GM19240 (cell line): Measurements from ENCODE around the gene CHID1.

Source experiments
- DNase-seq: peaks from one replicate; pipeline ENCODE4 v3.0.0; 2011; ENCODE audit warnings: low spot score; ENCODE audit not compliant: insufficient read length

The CHID1 gene

DNA sequence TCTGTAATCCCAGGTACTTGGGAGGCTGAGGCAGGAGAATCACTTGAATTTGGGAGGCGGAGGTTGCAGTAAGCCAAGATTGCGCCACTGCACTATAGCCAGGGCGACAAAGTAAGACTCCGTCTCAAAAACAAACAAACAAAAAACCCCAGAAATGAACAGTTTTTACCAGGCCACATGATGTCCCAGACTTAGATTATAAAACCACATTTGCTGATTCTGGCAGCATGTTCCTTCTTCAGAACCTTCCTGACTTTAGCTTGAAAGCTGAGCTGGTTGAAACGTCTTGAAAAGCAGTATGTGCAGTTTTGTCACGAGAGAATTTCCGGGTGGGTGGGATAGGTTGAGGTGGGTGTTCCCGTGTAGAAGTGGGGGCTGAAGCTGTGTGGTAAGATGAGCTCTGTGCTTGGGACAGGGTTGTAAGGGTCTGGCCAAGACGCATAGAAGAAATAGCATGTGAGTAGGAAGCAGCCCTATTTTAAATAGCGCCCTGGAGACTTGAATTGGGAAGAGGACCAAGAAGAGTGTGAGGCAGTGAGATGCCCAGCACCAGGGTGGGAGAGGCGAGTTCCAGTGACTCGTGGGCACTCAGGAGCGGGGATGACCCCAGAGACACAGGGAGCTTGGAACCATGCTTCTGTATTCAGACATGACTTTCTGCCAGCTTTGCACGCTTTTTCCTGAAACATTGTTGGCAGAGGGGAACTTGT is 22.7 kb upstream of the CHID1 start:
- no peak for DNase-seq

DNA sequence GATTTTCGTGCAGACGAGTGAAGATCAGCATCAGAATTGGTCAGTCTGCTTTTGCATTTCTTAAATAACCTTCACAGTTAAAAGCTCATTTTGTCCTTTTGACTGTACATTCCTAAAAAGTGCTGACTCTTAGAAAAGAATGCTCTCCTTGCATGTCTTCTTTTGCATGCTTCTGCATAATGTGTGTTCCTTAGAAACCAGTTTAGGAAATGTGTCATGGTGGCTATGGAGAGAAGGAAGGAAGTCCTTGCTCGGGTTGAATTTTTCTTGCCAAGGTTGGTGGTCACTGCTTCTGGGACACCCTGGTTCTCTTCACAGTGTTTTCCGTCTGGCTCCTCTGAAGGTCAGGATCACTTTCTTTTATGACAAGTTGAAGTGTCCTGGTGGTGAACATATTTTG is 21.8 kb upstream of the CHID1 start:
- DNase-seq = no peak

DNA sequence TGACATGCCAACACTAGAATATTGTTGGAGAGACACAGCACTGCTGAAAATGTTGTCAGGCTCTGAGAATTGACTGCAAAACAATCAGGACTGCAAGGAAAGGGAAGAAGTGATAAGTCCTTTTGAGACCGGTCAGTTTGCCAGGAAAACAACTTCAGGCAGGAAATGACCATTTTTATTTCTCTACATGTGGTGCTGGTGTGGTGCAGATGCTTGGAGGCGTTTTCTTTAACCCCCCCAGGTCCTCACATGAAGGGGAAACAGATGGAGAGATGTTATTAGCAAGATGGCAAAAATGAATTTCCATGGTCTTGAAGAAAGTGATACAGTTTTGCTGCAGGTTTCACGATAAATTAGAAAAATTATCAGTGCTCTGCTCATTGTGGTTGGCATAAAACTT is 20.8 kb upstream of the CHID1 start:
- no peak for DNase-seq

DNA sequence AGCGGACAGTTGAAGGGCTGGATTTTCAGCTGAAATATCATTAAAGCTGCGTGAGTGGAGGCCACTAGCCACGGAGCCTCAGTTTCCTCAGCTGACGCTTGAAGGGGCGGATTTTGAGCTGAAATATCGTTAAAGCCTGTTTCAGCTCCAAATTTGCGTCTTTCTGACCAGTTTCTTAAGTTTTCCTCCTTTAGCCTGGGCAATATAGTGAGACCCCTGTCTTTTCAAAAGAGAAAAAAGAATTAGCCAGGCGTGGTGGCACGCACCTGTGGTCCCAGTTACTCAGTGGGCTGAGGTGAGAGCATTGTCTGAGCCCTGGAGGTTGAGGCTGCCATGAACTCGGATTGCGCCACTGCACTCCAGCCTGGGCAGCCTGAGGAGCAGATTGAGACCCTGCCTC is 18.8 kb upstream of the CHID1 start:
- DNase-seq = no peak

DNA sequence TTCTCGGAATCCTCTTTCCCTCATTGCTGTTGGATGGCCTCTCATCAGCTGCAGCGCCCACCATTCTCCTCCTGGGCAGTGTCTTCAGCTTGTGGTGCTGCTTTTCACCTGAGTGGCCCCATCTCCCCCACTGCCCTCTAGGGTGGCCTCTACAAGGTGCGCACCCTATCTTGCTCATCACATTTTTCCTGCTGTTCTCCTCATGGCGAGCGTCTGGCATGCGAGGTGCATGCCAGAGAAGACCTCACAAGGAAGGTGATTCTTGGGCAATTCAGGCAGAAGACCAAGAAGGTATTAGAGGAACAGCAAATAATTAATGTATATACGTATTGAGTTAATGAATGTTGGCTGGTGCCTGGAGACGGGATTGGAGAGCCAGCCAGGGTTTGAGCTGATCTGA is 18.2 kb upstream of the CHID1 start:
- DNase-seq = no peak

DNA sequence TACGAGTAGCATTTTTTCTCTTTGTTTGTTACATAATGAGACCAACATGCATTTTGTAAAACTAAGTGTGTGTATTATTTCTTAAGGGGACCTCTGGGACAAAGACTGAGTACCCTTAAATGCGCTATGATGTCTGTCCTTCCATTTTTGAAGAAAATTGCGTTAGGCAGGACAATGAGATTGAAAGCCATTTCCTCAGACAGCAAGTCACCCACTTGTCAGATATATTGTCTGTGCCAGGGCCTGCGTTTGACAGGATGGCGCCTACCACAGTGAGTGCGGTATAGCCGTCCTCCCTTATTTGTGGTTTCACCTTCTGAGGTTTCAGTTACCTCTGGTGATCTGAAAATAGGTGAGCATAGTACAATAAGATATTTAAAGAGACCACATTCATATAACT is 17.3 kb upstream of the CHID1 start:
- DNase-seq = no peak

DNA sequence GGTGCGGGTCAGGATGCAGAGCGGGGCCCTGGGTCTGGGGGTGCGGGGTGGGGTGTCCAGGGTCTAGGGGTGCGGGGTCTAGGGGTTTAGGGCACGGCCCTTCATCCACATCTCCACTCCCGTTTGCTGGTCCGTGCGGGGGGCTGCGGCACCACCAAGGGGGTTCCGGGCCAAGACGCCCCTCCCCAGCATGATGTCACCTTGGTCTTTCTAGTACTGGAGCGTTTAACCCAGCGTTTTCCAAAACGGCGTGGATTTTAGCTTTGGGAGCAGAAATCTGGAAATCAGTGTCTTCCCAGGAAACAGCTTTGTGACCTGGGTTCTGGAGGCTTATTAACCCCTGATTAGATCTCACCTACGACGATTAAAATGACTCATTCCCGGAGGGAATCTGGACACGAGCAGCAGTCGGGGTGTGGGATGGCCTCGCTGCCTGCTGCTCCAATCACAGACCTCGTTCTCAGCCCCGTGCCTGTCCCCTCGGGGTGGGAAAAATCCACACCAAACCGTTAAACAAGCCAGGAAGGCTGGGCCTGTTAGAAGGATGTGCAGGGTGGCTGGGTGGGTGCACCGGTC is 15.8 kb upstream of the CHID1 start:
- no peak for DNase-seq

DNA sequence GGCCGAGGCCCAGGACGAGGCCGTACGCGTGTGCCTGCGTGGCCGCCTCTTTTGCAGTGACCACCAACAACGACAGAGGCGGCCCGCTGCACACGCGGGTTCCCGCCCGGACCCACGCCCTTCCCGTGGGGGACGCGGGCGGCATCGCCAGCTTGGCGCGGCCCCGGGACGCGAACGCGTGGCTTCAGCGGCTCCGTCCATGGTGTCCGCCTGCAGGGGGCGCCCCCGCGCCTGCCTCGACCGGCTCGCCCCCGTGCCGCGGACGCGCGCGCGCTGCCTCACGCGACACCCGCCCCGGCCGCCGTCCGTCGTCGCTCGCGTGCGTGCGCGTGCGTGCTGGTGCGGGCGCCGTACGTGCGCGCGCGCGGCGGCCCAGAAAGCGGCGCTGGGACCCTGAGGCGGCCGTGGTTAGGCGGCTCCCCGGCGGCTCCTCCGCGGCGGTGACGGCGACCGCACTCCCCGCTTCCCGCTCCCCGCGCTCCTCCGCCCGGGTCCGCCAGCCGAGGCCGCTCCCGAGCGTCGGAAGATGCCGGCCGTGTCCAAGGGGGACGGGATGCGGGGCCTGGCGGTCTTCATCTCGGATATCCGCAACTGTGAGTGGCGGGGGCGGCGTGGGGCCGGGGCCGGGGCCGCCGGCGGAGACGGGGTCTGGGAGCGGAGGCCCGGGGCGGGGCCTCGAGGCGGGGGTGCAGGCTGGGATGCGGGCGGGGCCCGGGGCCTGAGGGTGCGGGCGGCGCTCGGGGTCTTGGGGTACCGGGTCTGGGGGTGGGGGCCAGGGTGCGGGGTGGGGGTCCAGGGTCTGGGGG is 15.1 kb upstream of the CHID1 start, which contains the start of gene AP2A2:
Gene AP2A2, plus strand, starts transcription at position 375 of the 806 bp plus-strand sequence. Its CDS starts 152 bp downstream, at position 527.
- DNase-seq = peak; percentile 92

DNA sequence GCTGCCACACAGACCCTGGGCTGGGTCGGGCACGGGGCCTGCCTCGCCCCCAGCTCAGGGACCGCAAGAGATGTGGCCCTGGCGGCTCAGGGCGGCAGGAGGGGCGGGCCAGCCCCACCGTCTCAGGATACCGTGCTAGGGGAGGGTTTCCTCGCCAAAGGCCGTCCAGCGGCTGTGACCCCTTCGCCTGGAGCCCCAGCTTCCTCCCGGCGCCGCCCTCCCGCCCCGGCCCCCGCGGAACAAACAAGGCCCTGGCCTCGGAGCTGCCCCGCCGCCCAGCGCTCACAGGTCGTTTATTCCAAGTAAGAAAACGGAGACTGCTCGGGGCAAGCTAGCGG is 14.5 kb upstream of the CHID1 start:
- DNase-seq = no peak

DNA sequence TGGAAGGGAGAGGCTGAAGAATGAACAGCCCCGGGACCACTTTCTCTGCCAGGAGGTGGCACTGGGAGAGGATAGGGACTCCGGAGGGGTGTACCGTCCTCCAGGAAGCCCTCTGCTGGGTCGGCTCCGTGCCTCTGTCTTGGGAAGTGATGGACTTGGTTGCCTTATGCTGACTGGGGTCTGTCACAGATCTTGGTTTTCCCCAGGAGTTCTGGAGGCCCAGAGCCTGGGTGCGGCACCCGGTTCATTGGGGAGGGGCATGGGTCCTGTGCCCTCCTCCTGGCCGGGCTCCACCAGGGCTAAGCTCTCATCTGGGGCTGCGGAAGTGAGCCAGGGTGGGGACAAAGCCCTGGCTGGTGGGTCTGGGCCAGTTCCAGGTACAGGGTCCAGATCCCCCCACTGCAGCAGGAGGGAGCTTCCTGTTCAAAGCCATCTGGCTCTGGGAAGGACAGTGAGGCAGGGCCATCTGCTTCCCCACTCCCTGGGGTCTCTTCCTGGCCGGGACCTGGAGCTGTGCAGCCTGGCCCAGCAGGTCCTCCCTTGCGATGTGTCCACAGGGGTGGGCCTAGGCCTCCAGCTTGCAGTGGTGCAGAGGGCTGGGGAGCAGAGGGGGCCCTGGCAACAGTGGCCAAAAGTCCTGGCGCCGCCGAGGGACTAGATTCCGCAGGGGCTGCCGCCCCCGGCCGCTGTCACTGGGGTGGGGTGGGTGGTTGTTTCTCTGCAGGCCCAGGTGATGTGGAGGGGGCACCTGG is 14.0 kb upstream of the CHID1 start:
- DNase-seq = no peak

DNA sequence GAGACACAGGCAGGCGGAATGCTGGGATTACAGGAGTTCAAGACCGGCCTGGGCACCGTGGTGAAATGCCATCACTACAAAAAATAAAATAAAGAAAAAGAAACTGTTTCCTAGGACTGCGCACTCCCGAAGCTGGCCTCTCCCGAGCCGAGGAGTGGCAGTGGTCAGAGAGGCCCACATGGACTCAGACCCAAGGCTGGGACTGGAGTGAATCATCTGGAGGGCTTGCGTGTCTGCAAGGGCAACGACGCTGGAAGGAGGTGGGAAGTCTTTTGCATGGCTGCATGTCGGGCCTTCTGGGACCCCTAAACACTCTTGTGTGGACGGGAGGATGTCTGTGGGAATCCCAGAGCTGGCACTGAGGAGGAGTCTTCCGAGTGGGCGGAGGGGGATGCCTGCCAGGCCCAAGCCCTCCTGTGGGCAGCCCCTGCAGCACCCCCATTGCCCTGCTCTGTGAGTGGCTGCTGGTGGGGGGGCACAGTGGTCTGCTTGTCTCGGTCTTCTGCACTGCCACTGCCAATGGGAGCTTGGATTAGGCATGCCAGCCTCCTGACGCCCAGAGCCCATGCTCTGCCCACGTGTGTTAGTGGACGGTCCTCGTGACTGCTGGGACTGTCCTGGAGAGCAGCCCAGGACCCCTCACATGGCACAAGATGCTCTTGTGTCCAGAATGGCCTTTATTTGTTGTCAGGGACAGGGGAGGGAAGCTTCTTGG is 13.2 kb upstream of the CHID1 start:
- no peak for DNase-seq

DNA sequence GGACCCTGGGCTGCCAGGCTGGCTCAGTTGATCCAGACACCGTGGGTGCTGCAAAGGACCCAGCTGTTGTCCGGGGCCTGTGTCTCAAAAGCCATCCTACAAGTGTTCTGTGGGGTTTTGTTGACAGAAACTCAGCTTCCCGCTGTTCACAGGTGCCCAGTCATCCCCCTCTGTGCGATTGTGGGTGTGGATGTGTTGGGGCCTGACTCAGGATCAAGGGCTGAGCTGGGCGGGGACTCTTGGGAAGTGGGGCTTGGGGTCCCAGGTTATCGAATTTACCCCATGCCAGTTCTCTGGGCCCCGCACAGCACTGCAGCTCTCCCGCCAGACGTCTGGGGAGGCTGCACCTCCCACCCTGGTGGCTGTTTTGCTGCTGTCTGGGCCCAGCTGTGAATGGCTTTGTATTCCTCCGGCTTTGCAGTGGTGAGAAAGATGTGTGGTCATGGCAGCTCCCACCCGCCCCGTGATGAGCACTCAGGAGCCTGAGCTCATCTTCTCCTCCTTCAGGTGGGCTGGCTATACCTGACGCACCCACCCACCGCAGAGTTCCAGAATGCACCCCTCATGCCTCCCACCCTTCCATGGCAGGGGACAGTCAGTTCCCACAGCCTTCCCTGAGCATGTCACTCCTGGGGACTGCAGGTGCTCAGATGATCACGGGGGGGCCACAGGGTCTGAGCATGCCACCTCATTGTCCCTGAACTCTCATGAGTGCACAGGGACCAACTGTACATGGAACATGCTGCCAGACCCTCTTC is 11.5 kb upstream of the CHID1 start:
- DNase-seq = no peak

DNA sequence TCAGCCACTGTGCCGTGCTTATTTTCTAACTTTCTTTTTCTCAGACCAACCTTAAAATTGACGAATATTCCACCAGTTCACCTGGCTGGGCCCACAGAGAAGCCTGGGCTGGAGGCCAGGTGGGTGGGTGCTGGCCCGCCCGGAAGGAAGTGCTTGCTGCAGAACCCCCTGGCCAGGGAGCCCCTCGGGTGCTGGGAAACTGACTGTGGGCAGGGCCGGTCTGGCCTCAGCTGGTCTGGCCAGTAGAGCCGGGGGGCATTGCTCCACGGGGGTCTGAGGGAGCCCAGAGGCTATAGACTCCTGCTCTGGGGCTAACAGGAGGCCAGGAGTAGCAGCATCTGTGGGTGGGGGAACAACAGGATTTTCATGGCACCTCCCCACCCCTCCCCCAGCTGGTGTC is 6.8 kb upstream of the CHID1 start:
- no peak for DNase-seq

DNA sequence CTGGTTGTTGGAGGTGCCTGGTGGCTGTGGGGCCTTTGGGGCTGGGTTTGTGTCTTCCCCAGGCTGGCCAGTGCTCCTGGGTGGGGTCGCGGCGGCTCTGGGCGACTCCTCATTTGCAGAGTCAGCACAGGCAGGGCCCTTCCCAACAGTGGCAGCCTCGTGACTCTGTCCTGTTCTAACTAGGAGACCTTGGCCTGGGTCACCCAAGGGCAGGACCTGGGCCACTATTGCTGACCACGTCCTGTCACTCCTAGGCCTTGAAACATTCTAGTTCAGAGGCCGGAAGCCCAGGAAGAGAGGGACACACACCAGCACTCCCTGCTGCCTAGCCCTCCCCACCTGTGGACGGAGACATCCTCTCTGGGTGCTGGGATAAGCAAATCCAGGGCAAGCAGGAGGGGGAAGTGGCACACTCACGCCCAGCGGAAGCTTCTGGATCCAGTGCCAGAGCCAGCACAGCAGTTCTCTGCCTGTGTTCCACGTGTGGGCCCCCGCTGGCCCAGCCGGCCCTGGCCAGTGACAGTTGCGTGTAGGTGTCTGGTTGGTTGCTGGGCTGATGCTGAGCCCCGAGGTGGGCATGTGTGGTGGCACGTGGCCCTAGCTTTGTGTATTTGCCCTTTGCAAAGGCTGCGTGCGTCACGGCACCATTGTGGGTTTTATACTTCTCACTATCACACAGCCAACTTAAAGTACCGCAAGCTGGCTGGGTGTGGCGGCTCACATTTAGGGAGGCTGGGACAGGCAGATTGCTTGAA is 4.3 kb upstream of the CHID1 start:
- DNase-seq = no peak

DNA sequence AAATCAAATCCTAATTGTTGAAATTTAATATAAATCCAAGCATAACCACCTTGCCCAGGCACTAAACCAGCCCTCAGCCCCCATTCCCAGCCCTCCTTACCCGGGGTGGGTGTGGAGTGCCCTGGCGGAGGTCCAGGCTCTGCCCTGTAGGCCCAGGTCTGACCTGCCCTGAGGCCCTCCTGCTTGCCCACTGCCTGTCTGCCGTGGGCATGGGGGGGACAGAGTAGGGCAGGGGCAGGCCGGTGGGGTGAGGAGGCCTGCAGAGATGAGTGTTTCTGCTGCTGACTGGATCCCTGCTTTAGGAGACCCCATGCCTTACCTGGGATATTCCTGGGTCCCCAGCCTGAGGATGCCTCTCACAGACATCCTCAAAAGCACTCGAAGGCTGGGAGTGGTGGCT is 3.6 kb upstream of the CHID1 start:
- DNase-seq = no peak

DNA sequence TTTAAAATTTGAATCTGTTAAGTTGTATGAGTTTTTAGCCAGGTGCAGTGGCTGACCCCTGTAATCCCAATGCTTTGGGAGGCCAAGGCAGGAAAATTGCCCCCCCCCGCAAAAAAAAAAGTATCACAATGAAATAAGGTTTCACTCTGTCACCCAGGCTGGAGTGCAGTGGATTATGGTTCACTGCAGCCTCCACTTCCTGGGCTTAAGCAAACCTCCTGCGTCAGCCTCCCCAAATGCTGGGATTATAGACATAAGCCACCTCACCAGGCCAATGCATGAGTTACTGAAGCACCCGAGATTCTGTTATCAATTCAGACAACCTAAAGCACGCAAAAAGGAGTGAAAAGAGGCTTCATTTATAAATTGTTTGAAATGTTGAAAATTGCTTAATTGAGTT is 2.4 kb upstream of the CHID1 start:
- no peak for DNase-seq

DNA sequence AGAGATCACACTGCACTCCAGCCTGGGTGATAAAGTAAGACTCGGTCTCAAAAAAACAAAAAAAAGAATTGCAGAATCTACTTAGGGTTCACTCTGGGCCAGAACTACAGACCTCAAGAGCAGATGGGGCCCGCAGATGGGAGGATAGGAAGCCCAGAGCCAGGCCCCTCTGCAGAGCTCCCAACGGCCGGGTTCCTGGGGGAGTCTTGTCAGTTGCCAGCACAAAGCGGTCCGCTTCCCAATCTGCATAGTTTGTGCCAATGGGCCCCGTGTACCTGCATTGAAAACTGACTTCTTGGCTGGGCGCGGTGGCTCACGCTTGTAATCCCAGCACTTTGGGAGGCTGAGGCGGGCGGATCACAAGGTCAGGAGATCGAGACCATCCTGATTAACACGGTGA is 1.7 kb upstream of the CHID1 start:
- no peak for DNase-seq

DNA sequence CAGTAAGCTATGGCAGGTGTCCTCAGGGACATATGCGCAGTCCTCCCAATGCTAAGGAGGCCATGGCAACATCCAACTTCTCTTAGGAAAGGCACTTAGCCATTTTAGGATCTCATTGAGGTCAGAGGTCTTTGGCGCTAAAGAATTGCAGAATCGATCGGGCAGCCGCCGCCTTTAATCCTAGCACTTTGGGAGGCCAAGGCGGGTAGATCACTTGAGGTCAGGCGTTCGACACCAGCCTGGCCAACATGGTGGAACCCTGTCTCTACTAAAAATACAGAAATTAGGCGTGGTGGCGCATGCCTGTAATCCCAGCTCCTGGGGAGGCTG is 1.2 kb upstream of the CHID1 start:
- no peak for DNase-seq

DNA sequence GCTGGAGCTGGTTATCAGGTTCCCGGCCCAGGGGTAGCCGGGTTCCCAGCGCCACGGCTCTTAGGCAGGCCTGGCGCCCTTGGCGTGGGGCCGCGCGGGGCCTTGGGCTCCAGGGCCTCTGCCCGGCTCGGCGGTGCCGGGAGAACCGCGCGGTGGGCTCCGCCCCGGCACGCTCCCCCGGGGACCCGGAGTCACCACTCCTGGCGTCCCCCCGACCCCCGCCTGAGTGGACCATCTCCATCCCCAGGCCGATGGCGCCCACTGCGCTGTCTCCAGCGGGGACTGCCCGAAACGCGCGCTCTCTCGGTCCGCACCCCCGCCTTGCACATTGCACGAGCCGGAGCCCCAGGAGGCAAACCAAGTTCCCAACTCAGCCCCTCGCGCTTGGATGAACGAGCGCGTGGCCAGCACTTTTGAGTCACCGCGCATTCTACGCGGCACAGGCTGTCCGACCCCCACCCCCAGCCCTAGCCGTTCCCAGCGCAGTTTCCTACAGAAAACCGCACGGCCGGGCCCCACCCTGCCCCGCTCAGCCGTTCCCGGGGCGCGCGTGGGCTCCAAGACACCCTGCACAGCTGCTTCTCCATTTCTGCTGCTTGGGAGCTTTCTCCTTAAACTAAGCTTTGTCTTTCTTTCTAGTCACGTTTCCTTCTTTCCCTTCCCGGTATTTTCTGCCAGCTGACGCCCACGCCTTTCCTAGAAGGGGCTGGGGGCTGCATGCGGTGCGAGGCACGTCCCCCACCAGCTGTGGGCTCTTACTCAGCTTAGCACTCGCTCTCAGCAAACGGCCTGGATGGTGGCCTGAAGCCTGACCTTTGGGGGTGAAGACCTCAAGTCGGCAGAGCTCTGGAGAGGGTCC is 650 bp upstream of the CHID1 start:
- DNase-seq = peak; percentile 54
